Measurements from ENCODE around the gene APPBP2.

Gene APPBP2

DNA sequence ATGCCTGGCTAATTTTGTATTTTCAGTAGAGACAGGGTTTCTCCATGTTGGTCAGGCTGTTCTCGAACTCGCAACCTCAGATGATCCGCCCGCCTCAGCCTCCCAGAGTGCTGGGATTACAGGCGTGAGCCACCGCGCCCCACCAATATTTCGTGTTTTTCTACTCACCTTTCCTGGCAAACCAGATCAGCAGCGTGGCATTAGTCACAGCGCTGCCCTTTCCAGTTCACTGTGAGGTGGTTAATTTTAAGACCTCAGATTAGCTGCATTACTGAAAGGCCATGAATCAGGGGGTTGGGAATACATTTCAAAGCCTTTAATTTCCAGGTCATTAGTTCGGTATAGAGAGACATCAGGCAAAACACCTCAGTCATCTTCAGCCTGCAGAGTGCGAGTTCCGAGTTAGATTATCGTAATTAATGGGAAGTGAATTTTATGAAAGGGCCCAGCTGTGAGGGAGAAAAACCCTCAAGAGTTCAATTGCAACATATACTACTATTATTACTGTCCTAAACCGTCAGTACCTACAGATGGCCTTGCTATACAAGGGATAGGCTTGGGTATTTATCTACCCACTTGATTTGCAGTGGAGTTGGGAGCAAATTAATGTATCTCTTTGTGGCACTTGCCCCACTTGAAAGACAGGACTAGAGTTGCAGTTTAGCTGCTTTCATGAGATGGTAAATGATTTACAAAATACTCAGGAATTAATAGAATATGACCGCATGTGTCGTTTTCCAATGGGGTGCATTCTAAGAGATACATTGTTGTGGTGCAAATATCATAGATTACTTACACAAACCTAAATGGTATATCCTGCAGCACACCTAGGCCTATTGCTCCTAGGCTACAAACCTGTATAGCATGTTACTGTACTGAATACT, 132.0 kb downstream of the APPBP2 start:
- no peak for DNase-seq (ENCODE audit: low read depth)

All from stimulated activated CD8-positive, alpha-beta memory T cell treated with anti-CD3 and anti-CD28 coated beads, Interleukin-15, amount 100 ng/mL, for 1 hour (primary cell).